A673 (cell line): ENCODE results near the gene LRRTM3.

Experiments used
- CTCF ChIP-seq: fragments of 300-800, 200-600 bp; sonication (generic); conservative IDR thresholded peaks from 2 replicates; pipeline ENCODE4 v1.5.1; 2017; ENCODE audit warnings: low read depth, mild to moderate bottlenecking, antibody characterized with exemption, low read length, moderate library complexity, mixed read lengths
- EZH2 ChIP-seq: fragments of 200-600 bp; sonication (generic); IDR thresholded peaks from 2 replicates; pipeline ENCODE4 v1.6.1; 2017; ENCODE audit warnings: borderline replicate concordance, low read depth, mild to moderate bottlenecking, mixed read lengths, antibody characterized with exemption, low read length; ENCODE audit not compliant: poor library complexity, severe bottlenecking

GRCh38 chr10:67127441-67127840, 201.6 kb downstream of the LRRTM3 start:
- TF ChIP-seq CTCF (no peak), EZH2 (no peak)
